ENCODE results near the gene PARD6G. TPM values are rescaled to one million over a fixed set of nuclear protein-coding genes. Genes with fewer than 3 reads are reported as not detected.
"Not testable (repeated sequence)": the region's sequence is repeated elsewhere in the genome, so short reads cannot be mapped to it uniquely, and the experiment has no call there.

The PARD6G gene, protein sequence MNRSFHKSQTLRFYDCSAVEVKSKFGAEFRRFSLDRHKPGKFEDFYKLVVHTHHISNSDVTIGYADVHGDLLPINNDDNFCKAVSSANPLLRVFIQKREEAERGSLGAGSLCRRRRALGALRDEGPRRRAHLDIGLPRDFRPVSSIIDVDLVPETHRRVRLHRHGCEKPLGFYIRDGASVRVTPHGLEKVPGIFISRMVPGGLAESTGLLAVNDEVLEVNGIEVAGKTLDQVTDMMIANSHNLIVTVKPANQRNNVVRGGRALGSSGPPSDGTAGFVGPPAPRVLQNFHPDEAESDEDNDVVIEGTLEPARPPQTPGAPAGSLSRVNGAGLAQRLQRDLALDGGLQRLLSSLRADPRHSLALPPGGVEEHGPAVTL
- under 1 TPM in 4 of 5 experiments, not detected in 1; 0.07 to 0.16 (median 0.09) TPM for total RNA-seq
- polyA plus RNA-seq, result not detected
- total RNA-seq, result not detected

DNA sequence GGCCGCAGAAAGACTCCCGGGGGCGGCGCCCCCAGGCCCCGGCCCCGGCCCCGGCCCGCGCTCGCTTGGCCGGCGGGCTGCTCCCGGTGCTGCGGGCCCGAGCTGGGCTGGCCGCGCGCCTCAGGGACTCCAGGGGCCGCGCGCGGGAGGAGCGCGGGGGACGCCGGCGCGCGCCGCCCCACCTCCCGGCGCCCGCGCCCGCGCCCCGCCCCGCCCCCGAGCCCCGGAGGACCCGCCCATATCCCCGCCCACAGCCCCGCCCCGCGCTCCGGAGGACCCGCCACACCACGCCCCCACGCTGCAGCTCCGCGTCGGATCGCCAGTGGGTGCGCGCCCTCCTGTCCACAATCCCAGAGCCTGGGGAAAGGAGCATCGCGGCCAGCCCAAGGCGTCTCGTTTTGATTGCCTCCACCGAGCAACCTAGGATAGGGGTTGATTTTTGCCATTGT lies at the start of gene PARD6G:
PARD6G (minus strand) TSS at position 122 of the 449 bp plus-strand sequence. CDS start 166 bp downstream, outside the sequence.
- Histone ChIP-seq H3K4me1 (ENCODE audit: control insufficient read depth in 2 of 2, insufficient read depth in 2 of 2, low read length in 2 of 2) (no peaks in the 10 kb centered on the region), H3K4me3 (ENCODE audit: low read length) (no peak within 1 kb of the TSS), H3K9me3 (ENCODE audit: control insufficient read depth in 2 of 3, low read length in 3 of 3) (no peaks in the 10 kb centered on the region), H3K27me3 (ENCODE audit: control insufficient read depth in 2 of 2, insufficient read depth in 2 of 2, low read length in 2 of 2) (no peaks in the 10 kb centered on the region), H3K36me3 (ENCODE audit: control insufficient read depth in 2 of 3, insufficient read depth in 3 of 3, low read length in 3 of 3) (no peaks in the 10 kb centered on the region), H3K27ac (ENCODE audit: low read depth, low read length) (no peak within 1 kb of the TSS)
- DNase-seq, result peak in 5 of 9 donors; percentile 9 to 55 (median 17)
- Mint-ChIP-seq H3K4me1 (peaks cover 0 to 15% (median 5%) of the 10 kb centered on the region in 7 donors), H3K36me3 (no peaks in the 10 kb centered on the region), H3K27ac (no peak within 1 kb of the TSS), H3K27me3 (peaks cover 17 to 55% (median 41%) of the 10 kb centered on the region in 5 donors), H3K4me3 (peak within 1 kb of the TSS; percentile 32 to 85 (median 64)), H3K9me3 (no peaks in the 10 kb centered on the region)
- ChIA-PET POLR2A (no interaction called here), CTCF (no interaction called here)
- ATAC-seq, result peak; percentile 91
- intact Hi-C loops (cut with micrococcal nuclease), result no loop called here

DNA sequence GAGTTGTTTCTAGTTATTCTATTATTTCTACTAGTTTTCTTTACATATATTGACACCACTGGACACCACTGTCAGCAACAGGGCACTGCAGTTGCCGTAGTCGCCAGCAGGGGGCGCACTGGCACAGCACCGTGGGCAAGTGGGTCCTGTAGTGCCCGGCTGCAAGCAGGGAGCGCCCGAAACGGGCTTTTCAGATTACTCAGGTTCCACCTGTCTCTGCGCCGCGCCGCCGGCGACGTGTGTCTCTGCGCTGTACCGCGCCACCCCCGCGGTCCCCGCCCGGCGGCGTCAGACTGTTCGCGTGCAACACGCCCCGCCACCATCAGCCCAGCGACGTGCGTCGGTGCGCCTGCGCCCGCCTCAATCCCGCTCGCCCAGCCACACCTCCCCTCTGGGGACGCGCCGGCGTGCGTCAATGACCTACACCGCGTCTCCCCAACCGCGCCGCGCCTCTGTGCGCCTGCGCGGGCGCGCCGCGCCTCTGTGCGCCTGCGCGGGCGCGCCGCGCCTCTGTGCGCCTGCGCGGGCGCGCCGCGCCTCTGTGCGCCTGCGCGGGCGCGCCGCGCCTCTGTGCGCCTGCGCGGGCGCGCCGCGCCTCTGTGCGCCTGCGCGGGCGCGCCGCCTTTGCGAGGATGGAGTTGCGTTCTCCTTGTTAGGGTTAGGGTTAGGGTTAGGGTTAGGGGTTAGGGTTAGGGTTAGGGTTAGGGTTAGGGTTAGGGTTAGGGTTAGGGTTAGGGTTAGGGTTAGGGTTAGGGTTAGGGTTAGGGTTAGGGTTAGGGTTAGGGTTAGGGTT lies 15.1 kb upstream of the PARD6G start:
- H3K9me3 Mint-ChIP-seq; POLR2A ChIA-PET; H3K27ac ChIP-seq (ENCODE audit: low read depth, low read length); H3K9me3 ChIP-seq (ENCODE audit: control insufficient read depth in 2 of 3, low read length in 3 of 3); H3K36me3 Mint-ChIP-seq; H3K27me3 Mint-ChIP-seq; H3K4me1 Mint-ChIP-seq; H3K4me3 Mint-ChIP-seq; CTCF ChIA-PET; intact Hi-C loops (cut with micrococcal nuclease); H3K27ac Mint-ChIP-seq; H3K4me3 ChIP-seq (ENCODE audit: low read length); H3K4me1 ChIP-seq (ENCODE audit: control insufficient read depth in 2 of 2, insufficient read depth in 2 of 2, low read length in 2 of 2); H3K27me3 ChIP-seq (ENCODE audit: control insufficient read depth in 2 of 2, insufficient read depth in 2 of 2, low read length in 2 of 2); H3K36me3 ChIP-seq (ENCODE audit: control insufficient read depth in 2 of 3, insufficient read depth in 3 of 3, low read length in 3 of 3): not testable (repeated sequence)
- peak in 2 of 9 donors; percentile 27 to 42 for DNase-seq
- ATAC-seq, result peak; percentile 68

DNA sequence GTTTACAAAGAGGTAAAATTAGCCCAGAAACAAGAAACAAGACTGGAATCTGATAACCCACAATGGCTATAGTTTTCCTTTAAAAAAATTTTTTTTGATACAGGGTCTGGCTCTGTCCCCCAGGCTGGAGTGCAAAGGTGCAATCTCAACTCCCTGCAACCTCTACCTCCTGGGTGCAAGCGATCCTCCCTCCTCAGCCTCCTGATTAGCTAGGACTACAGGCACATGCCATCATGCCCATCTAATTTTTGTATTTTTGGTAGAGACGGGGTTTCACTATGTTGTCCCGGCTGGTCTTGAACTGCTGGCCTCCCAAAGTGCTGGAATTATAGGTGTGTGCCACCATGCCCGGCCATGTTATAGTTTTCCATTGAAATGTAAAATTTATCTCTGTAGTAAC lies 12.3 kb upstream of the PARD6G start:
- H3K27ac Mint-ChIP-seq, result no peak overlapping the region
- CTCF ChIA-PET, result no interaction called here

DNA sequence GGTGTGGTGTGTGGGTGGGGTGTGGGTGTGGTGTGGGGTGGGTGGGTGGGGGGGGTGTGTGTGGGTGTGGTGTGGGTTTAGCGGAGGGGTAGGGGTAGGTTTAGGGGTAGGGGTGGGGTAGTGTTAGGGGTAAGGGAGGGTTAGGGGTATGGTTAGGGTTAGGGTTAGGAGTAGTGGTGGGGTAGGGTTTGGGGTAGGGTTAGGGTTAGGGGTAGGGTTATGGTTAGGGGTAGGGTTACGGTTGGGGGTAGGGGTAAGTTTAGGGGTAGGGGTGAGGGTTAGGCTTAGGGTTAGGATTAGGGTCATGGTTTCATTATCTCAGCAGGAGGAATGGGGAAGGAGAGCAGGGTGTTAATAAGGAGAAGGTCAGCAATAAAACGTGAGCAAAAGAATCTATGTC lies 11.3 kb upstream of the PARD6G start:
- peaks cover 3 to 13% (median 7%) of the 10 kb centered on the region in 5 donors for H3K27me3 Mint-ChIP-seq
- no peak overlapping the region for H3K27ac Mint-ChIP-seq
- ATAC-seq, result no peak
- peaks cover 0 to 3% of the 10 kb centered on the region in 2 donors for H3K4me1 ChIP-seq (ENCODE audit: control insufficient read depth in 2 of 2, insufficient read depth in 2 of 2, low read length in 2 of 2)
- no peak for DNase-seq
- H3K4me3 ChIP-seq (ENCODE audit: low read length), result no peak overlapping the region
- no peak overlapping the region for H3K4me3 Mint-ChIP-seq
- H3K27me3 ChIP-seq (ENCODE audit: control insufficient read depth in 2 of 2, insufficient read depth in 2 of 2, low read length in 2 of 2), result no peaks in the 10 kb centered on the region
- POLR2A ChIA-PET, result no interaction called here
- CTCF ChIA-PET, result no interaction called here
- no peaks in the 10 kb centered on the region for H3K36me3 Mint-ChIP-seq
- H3K9me3 Mint-ChIP-seq, result peaks cover 0 to 7% (median 0%) of the 10 kb centered on the region in 11 donors
- no peaks in the 10 kb centered on the region for H3K36me3 ChIP-seq (ENCODE audit: control insufficient read depth in 2 of 3, insufficient read depth in 3 of 3, low read length in 3 of 3)
- no peak overlapping the region for H3K27ac ChIP-seq (ENCODE audit: low read depth, low read length)
- no peaks in the 10 kb centered on the region for H3K9me3 ChIP-seq (ENCODE audit: control insufficient read depth in 2 of 3, low read length in 3 of 3)
- peaks cover 0 to 5% (median 0%) of the 10 kb centered on the region in 7 donors for H3K4me1 Mint-ChIP-seq
- intact Hi-C loops (cut with micrococcal nuclease), result no loop called here

More for the DNA sequence above, 12.3 kb upstream of the PARD6G start:
- H3K4me1 ChIP-seq (ENCODE audit: control insufficient read depth in 2 of 2, insufficient read depth in 2 of 2, low read length in 2 of 2), result peaks cover 0 to 3% of the 10 kb centered on the region in 2 donors
- Mint-ChIP-seq H3K4me1 (peaks cover 0 to 5% (median 0%) of the 10 kb centered on the region in 7 donors), H3K9me3 (peaks cover 0 to 7% (median 0%) of the 10 kb centered on the region in 11 donors), H3K27me3 (peaks cover 3 to 13% (median 7%) of the 10 kb centered on the region in 5 donors), H3K4me3 (no peak overlapping the region), H3K36me3 (no peaks in the 10 kb centered on the region)
- intact Hi-C loops (cut with micrococcal nuclease), result no loop called here
- no peak for DNase-seq
- POLR2A ChIA-PET, result no interaction called here
- H3K36me3 ChIP-seq (ENCODE audit: control insufficient read depth in 2 of 3, insufficient read depth in 3 of 3, low read length in 3 of 3), result no peaks in the 10 kb centered on the region
- H3K27me3 ChIP-seq (ENCODE audit: control insufficient read depth in 2 of 2, insufficient read depth in 2 of 2, low read length in 2 of 2), result no peaks in the 10 kb centered on the region
- no peaks in the 10 kb centered on the region for H3K9me3 ChIP-seq (ENCODE audit: control insufficient read depth in 2 of 3, low read length in 3 of 3)
- no peak overlapping the region for H3K4me3 ChIP-seq (ENCODE audit: low read length)
- ATAC-seq, result no peak
- no peak overlapping the region for H3K27ac ChIP-seq (ENCODE audit: low read depth, low read length)

DNA sequence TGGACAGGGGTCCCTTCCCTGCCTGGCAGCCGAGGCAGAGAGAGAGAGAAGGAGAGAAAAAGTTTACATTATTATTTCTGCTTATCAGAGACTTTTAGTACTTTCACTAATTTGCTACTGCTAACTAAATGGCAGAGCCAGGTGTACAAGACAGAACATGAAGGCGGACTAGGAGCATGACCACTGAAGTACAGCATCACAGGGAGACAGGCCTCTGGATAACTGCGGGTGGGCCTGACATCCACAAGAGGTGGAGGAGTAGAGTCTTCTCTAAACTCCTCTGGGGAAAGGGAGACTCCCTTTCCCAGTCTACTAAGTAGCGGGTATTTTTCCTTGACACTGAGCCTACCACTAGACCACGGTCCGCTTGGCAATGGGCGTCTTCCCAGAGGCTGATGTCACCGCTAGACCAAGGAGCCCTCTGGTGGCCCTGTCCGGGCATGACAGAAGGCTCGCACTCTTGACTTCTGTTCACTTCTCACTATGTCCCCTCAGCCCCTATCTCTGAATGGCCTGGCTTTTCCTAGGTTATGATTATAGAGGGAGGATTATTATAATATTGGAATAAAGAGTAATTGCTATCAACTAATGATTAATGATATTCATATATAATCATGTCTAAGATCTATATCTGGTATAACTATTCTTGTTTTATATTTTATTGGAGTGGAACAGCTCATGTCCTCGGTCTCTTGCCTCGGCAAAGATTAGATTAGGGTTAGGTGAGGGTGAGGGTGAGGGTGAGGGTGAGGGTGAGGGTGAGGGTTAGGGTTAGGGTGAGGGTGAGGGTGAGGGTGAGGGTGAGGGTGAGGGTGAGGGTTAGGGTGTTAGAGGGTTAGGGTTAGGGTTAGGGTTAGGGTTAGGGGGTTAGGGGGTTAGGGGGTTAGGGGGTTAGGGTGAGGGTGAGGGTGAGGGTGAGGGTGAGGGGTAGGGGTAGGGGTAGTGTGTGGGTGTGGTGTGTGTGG lies 10.5 kb upstream of the PARD6G start:
- H3K4me1 ChIP-seq (ENCODE audit: control insufficient read depth in 2 of 2, insufficient read depth in 2 of 2, low read length in 2 of 2); H3K27ac Mint-ChIP-seq; H3K4me3 Mint-ChIP-seq; H3K4me3 ChIP-seq (ENCODE audit: low read length); H3K4me1 Mint-ChIP-seq; ATAC-seq; POLR2A ChIA-PET; H3K27me3 ChIP-seq (ENCODE audit: control insufficient read depth in 2 of 2, insufficient read depth in 2 of 2, low read length in 2 of 2); H3K27ac ChIP-seq (ENCODE audit: low read depth, low read length); CTCF ChIA-PET; H3K9me3 ChIP-seq (ENCODE audit: control insufficient read depth in 2 of 3, low read length in 3 of 3); H3K9me3 Mint-ChIP-seq; H3K36me3 ChIP-seq (ENCODE audit: control insufficient read depth in 2 of 3, insufficient read depth in 3 of 3, low read length in 3 of 3); H3K36me3 Mint-ChIP-seq: not testable (repeated sequence)
- peak in 5 of 9 donors; percentile 7 to 55 (median 22) for DNase-seq
- peaks cover 3 to 13% (median 7%) of the 10 kb centered on the region in 5 donors for H3K27me3 Mint-ChIP-seq
- intact Hi-C loops (cut with micrococcal nuclease), result loop anchor here in 1 of 2 donors (1.0 kb wide), 1 partner anchor 101 kb away; no protein-coding TSS in a partner anchor

DNA sequence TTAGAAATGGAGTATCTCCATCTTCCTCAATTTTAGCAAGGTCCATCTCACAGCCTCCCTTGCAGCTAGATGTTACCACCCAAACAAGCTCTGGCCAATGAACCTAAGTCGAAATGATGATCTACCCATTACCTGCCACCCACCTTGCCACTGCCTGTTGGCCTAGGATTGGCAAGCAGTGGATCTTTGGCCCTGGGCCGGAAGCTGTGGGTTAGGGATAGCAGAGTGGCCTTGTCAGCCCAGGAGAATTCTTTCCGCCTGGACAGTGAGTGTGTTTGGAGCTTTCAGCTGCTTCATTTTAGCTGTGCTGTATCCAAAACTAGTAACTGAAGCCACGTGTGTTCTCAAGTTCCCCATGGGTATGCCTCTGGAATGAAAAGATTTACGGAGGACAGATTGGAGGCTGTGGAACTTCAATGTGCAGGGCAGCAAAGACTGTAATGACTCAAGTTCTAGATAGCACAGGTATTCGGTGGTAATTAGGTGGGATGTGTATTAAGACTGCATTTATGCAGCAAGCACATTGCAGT lies 7.7 kb upstream of the PARD6G start:
- H3K9me3 ChIP-seq (ENCODE audit: control insufficient read depth in 2 of 3, low read length in 3 of 3), result no peaks in the 10 kb centered on the region
- ATAC-seq (no peak), DNase-seq (no peak)
- Mint-ChIP-seq H3K27ac (no peak overlapping the region), H3K36me3 (no peaks in the 10 kb centered on the region), H3K9me3 (peaks cover 0 to 4% (median 0%) of the 10 kb centered on the region in 11 donors), H3K4me1 (peaks cover 0 to 5% (median 0%) of the 10 kb centered on the region in 7 donors), H3K27me3 (peaks cover 3 to 17% (median 7%) of the 10 kb centered on the region in 5 donors), H3K4me3 (no peak overlapping the region)
- no peaks in the 10 kb centered on the region for H3K27me3 ChIP-seq (ENCODE audit: control insufficient read depth in 2 of 2, insufficient read depth in 2 of 2, low read length in 2 of 2)
- no peaks in the 10 kb centered on the region for H3K36me3 ChIP-seq (ENCODE audit: control insufficient read depth in 2 of 3, insufficient read depth in 3 of 3, low read length in 3 of 3)
- H3K27ac ChIP-seq (ENCODE audit: low read depth, low read length), result no peak overlapping the region
- no peak overlapping the region for H3K4me3 ChIP-seq (ENCODE audit: low read length)
- CTCF ChIA-PET, result no interaction called here
- POLR2A ChIA-PET, result no interaction called here
- H3K4me1 ChIP-seq (ENCODE audit: control insufficient read depth in 2 of 2, insufficient read depth in 2 of 2, low read length in 2 of 2), result peaks cover 0 to 3% of the 10 kb centered on the region in 2 donors
- intact Hi-C loops (cut with micrococcal nuclease), result no loop called here
